Embryonic facial prominence (tissue), 1 donor: ENCODE results near the gene TMEM126B.
"Not testable (repeated sequence)": the region's sequence is repeated elsewhere in the genome, so short reads cannot be mapped to it uniquely, and the experiment has no call there.

Experiments used
- DNase-seq: peaks from one replicate; pipeline ENCODE4 v3.0.0-alpha.2; 2016; ENCODE audit errors: extremely low spot score

TMEM126B gene

DNA sequence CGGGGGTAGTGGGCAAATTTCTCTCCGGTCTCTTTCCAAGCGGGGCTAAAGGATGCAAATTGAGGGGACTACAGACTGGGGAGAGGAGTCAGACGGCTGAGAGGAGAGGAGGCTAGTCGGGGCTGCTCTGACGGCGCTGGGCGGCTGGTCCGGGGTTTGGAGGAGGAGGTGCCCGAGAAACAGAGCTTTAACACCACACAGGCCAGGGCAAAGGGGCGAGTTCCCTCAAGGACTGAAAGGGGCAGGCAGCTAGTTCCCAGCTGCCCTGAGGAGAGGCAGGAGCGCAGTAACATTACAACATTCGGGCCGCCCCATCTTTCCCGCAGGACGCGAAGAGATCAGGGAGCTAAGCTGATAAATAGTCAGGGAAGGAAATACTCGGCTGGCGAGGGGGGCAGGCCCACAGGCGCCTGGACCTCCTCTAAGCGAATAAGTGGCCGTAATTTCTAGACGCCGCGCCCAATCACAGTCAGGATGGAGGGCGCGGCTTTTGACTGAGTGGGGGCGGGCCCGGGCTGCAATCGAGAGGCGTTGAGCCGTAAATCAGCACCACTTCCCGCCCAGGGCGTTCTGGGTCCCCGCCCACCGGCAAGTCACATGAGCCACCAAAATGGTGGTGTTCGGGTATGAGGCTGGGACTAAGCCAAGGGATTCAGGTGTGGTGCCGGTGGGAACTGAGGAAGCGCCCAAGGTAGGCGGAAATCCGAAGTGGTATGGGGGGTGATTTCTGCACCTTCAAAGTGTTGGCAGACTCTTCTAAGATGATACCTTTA, at the start of gene TMEM126B:
TSS of gene TMEM126B (plus strand) at position 596 of the 773 bp plus-strand sequence. CDS start at position 611, 15 bp downstream.
- DNase-seq: peak; percentile 94

DNA sequence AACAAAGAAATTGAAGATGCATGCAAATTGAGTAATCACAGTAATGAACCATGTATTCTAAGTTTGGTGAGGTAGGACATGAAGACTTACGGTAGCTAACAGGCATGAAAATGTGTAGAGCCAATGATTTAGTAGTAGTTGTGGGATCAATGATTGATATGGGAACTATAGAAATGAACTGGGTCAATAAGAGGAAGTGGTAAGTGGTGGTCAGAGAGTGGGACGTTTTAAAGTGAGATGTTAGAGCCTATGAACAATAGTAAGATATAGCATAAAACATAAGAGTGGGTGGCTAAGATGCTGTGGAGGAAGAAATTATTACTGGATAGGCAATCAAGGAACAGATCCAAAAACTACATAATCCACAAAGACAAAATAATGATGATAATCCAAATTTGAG, 46.3 kb upstream of the TMEM126B start:
- DNase-seq: no peak

DNA sequence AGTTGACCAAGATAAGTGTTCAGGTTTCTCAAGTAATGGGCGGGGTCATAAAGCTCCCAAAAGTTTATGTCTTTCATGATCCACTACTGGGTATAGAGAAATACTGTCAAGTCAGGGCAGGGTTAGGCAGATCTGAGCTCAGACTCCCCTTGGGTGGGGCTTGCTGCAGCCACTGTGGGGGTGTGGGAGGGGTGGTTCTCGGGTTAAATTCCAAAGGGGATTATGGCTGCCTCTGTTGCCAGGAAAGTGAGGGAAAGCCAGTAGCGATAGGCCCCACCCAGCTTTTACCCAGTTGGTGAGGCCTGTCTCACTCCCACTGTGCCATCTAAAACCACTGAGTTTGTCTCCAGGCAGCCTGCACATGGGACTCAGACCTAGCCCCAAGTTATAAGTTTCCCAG, 39.0 kb upstream of the TMEM126B start:
- no peak for DNase-seq

DNA sequence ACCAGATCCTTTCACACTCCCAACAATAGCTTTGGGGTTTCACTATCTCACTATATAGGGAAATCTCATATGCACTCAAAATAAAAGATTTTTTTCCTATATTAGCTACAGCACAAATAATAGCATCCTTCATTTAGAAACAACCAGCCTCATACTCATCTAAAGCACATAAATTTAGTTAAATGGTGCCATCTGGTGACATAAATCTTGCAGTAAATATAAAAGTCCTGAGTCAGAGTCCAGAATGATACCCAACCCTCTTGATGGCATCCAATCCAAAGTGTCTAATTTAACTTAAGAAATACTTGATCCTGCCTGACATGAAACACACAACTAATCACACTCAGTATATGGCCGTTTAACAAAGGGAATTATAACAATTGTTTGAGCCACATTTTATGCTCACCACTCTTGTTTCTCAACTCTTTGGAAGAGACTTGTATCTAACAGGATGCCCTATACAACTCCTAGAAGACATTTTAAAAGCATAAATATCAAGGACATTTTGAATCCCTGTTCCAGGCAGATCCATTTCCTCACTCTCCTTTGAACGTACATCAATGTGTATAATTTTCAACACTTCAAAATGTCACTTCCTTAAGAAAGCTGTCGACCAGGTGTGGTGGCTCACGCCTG, 37.4 kb upstream of the TMEM126B start:
- DNase-seq: no peak

DNA sequence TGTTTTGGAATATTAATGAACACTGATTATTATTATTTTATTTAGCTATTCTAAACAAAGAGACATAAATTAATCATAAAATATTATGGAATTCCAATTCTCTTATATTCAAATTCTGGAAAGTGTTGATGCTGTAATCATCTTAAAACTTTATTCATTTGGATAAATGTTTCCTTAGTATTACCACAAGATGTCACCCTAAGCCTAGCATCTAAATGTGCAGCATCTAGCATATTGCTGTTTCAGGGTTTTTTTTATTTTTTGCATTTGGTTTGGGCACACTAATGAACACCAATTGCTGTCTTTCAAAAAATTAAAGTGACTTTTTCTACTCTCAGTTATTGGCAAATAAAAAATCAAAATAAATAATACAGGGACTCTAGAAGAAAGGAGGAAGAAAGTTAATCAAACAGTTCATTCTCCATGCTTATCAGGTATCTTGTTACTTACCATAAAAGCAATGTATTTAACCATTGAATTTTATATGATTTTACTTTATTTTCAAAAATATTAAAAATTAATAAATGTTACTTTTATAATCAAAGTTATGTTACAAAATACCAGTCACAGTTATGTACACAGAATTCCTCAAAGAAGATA, 33.0 kb upstream of the TMEM126B start:
- peak; percentile 37 for DNase-seq

DNA sequence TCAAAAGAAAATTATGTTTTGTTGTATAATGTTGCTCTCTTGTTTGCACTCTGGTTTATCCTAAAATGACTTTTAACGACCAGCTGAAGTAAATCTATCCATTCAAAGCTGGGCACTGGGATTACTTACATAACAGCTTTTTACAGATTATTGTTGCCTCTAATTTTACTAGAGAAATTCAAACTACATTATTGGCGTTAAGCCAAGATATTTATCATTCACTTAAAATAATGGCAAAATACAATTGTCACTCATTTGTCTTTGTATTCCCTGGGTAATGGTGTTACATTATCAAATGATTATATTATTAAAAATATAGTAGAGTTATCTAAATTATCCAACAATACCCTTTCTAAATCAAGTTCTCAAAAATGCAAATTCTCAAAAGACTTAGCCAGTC, 31.5 kb upstream of the TMEM126B start:
- DNase-seq: no peak

DNA sequence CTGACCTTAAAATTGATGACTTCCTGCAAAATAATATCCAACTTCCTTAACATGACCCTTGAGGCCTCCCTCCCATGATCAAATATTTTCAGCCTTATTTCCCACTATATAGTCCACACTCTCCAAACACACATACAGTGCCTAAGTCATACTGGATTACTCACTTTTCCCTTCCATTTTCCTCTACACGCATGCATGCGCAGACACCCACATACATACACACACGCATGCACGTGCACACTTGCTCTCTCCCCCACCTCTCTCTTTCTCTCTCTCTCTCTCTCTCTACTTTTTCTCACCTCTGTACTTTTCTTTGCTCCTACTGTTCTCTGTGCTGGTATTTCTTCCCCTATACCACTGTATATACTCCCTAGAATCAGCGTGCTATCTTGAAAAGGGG, 29.3 kb upstream of the TMEM126B start:
- no peak for DNase-seq

DNA sequence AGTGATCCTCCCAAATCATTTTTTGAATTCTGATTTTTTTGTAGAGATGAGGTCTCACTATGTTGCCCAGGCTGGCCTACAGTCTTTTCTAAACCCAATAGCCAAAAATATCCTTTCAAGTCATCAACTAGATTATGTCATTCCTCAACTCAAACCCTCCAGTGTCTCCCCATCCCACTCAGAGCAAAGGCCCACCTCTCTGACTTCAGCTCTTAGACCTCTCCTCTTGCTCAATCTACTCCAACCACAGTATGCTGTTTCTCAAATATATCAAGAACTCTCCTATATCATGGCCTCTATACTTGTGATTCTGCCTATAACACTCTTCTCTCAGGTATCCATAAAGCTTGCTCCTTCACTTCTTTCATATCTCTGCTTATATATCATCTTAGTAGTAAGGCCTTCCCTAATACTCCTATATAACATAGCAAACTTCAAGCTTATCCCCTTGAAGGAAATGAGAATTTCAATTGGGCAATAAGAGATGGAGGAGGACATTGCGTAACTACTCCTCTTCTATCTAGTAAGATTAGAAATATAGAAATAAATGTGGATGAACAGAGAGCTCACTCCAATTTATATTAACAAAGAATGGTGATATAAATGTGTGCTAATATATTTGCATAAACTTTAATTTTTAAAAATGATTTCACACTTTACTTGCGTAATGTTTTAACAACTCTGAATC, 25.7 kb upstream of the TMEM126B start:
- DNase-seq: no peak

DNA sequence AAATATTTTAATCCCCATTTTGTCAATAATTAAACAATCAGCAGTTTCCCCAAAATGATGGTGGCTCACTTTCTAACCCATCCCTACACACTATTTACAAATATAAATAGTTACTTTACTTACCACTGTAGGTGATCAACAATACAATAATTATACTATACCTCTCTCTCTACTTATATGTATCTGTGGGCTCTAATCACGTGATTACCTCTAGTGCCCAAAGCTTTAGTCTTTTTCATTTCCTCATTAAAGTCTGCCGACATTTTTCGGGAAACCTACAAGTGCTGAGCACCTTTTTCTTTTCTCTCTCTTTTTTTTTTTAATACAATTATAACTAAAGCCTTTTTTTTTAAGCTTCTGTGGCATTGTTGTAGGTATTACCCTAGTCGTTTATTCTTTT, 25.2 kb upstream of the TMEM126B start:
- DNase-seq: no peak

DNA sequence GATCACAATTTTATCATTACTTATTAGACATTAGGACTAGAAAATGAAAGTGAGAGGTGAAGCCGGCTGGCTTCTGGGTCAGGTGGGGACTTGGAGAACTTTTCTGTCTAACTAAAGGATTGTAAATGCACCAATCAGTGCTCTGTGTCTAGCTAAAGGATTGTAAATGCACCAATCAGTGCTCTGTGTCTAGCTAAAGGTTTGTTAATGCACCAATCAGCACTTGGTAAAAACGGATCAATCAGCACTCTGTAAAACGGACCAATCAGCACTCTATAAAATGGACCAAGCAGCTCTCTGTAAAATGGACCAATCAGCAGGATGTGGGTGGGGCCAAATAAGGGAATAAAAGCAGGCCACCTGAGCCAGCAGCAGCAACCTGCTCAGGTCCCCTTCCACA, 22.2 kb upstream of the TMEM126B start:
- DNase-seq: not testable (repeated sequence)

DNA sequence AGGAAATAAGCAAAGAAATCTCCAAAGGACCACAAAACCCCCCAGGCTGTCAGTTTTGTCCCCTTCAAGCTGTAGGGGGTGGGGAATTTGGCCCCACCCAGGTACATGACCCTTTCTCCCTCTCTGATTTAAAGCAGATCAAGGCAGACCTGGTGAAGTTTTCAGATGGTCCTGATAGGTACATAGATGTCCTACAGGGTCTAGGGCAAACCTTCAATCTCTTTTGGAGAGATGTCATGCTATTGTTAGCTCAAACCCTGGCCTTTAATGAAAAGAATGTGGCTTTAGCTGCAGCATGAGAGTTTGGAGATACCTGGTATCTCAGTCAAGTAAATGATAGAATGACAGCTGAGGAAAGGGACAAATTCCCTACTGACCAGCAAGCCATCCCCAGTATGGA, 19.8 kb upstream of the TMEM126B start:
- not testable (repeated sequence) for DNase-seq

DNA sequence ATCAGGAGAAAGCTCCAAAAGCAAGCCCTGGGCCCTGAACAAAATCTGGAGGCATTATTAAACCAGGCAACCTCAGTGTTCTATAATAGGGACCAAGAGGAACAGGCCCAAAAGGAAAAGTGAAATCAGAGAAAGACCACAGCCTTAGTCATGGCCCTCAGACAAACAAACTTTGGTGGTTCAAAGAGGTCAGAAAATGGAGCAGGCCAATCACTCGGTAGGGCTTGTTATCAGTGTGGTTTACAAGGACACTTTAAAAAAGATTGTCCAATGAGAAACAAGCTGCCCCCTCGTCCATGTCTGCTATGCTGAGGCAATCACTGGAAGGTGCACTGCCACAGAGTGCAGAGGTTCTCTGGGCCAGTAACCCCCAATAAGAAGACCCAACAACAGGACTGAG, 19.1 kb upstream of the TMEM126B start:
- not testable (repeated sequence) for DNase-seq

DNA sequence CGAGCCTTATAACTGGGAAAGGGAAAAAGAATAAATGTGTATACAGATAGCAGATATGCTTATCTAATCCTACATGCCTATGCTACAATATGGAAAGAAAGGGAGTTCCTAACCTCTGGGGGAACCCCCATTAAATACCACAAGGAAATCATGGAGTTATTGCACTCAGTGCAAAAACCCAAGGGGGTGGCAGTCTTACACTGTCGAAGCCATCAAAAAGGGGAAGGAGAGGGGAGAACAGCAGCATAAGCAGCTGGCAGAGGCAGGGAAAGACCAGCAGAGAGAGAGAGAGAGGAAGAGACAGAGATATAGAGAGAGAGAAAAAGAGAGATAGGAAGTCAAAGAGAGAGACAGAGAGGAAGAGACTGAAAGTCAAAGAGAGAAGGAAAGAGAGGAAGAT, 16.8 kb upstream of the TMEM126B start:
- DNase-seq: not testable (repeated sequence)

DNA sequence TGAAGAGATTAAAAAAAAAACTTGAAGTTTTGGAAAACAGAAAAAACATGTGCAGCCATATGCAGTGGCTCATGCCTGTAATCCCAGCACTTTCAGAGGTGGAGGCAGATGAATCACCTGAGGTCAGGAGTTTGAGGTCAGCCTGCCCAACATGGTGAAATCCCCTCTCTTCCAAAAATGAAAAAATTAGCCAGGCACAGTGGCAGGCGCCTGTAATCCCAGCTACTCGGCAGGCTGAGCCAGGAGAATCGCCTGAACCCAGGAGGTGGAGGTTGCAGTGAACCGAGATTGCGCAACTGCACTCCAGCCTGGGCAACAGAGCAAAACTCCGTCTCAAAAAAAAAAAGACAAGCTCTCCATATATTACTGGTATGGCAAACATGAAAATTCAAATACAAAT, 8.9 kb upstream of the TMEM126B start:
- no peak for DNase-seq

DNA sequence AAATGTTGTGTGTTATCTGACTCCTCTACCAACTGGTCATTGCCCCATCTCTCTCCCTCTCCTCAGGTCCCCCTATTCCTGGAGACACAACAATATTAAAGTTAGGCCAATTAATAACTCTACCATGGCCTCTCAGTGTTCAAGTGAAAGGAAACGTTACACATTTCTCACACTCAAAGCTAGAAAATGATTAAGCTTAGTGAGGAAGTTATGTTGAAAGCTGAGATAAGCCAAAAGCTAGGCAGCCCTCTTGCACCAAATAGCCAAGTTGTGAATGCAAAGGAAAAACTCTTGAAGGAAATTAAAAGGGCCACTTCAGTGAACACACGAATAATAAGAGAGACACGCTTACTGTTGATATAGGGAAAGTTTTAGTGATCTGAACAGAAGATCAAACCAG, 8.1 kb upstream of the TMEM126B start:
- DNase-seq: no peak

DNA sequence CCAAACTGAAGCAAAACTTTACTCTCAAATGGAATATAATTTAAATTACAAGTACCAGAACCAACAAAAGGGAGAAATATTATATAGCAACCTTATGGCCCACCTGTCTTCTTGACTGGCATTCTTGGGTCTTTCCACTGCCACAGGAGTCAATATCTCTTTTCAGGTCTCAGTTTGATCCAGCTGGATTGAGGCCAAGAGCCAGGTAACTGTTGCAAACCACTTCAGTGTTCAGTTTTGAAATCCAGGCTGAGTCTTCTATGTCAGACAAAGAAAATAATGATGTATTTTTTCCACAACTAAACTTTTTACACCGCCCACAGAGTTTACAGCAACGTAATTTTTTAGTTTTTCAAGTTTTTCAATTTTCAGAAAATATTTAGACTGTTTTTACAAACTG, 1.9 kb upstream of the TMEM126B start:
- no peak for DNase-seq

DNA sequence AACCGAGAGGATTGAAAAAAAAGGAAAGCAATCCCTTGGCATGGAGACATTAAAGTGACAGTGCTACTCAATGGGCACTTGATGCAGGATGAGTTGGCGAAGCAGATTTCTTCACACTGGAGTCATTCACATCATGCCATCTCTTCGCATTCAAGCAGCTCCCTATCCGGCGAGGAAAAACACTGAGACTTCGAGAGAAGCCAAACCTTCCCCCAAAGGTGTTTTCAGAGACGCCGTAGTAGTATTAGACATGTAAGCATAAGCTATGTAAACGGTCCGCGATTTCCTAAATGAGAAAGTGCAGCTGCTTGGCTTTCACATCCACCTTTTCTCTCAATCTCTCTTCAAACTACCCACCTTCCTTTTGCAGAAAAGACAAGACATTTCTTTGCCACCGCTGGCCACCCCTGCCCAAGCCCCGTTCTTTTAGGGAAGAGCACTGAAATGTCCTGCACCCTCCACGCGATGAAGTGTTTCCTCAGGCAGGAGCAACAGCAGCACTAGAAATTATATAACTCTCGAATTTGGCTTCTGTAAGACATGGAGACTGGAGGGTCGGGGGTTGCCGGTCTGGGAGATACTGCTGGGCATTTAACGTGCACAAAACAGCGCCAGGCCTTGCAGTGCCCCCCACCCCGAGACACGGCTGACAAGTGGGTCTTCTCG, 928 bp upstream of the TMEM126B start, which contains the start of gene DLG2:
TSS of gene DLG2 (minus strand) at position 13 of the 666 bp plus-strand sequence.
- DNase-seq: no peak

DNA sequence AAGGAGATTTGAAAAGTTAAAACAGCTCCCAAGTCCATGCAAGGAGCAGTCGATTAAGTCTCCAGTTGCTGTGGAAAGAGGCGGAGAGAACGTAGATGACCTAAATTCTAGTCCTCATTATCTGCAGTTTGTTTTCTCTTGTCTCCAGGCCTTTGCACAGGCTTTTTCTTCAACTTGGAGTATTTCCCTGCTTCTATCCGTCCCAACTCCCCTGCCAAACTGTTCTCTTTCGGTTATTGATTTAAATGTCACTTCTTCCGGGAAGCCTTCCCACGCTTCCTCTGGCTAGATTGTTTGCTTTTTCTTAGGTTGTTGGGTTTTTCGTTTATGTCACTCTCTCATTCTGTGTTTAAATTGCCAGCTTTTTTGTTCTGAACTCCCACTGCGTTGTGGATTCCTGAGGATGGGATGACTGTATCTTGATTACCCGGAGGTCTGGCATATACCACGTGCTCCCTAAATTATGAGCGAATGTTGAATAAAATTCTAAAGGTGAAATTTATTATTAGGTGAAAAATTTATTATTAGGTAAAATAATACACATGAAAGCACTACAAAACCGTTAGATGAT, 463 bp downstream of the TMEM126B start:
- DNase-seq: no peak

DNA sequence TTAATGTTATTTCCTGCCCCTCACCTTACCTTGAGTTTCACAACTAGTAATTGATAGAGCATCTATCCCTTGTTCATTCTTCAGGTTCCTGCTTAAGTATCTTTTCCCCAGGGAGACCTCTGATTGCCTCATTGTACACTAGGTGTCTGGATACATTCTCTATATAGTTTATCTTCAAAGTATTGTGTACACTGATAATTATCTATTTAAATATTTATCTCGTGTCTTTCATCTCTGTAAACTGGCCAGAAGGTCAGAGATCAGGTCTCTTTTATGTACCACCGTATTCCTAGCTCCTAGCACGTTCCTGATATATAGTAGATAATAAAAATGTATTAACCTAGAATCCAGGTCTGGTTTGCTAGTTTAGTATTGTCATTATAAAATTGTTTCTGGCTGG, 6.4 kb downstream of the TMEM126B start:
- DNase-seq: no peak

DNA sequence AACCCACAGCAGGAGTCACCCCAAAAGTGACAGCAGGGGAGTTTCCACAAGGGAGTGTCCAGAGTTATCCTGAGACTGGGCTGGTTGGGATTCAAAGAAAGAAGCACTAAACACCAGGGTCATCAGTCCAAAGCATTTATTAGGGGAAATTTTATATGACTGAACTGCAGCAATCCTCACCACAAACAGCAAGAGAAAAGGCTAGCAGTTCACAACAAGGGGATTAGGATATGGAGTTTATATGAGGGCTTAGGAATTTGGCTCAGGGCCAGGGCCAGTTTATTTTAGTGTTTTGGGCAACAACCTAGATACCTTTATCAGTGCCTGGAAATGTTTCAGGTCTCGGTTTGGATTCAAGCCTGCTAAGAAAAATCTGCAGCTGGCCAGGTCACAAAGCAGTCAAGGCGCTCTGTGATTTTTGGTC, 14.8 kb downstream of the TMEM126B start:
- DNase-seq: no peak

DNA sequence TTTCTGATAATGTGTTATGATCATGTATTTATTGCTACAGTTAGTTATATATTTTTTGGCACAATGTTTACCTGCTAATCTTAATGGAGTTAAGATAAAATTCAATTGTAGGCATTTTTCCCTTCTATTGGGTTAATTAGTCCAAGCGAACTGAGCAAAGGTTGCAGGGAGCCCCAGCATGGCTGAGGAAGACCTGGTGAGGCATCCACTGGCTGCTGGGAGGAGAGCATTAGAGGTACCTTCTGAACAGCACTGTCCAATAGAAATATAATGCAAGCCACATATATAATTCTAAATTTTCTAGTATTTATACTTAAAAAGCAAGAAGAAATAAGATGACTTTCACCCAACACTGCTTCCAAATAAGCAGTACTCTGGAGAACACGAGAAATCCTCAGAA, 18.7 kb downstream of the TMEM126B start:
- DNase-seq: no peak
